Measurements from ENCODE around the gene SH2D2A.

- TF ChIP-seq POLR2A (IDR thresholded peaks at IDR 0.05; ENCODE audit: low read depth, low read length) (no peak), POLR2AphosphoS5 (IDR thresholded peaks at IDR 0.05; ENCODE audit: low read depth, low read length) (no peak), TAF1 (IDR thresholded peaks at IDR 0.05; ENCODE audit: low read depth, low read length) (no peak)
Measured at GRCh38 chr1:156826630-156827029, 10.0 kb upstream of the SH2D2A start.
